Ishikawa (cell line): ENCODE data around the gene EFNA5.
A peak's percentile ranks its signal among the peaks of the same experiment; 100 is the strongest.

Experiments used
- CEBPB ChIP-seq: IDR thresholded peaks from 2 replicates; pipeline ENCODE4 v1.6.1; 2012
- CREB1 ChIP-seq: IDR thresholded peaks from 2 replicates; pipeline ENCODE4 v1.6.1; 2012; ENCODE audit warnings: low read depth
- EP300 ChIP-seq: IDR thresholded peaks from 2 replicates; pipeline ENCODE4 v1.6.1; 2012; ENCODE audit warnings: borderline replicate concordance
- FOXM1 ChIP-seq: IDR thresholded peaks from 2 replicates; pipeline ENCODE4 v1.6.1; 2012; ENCODE audit warnings: low read depth, borderline replicate concordance
- NFIC ChIP-seq: IDR thresholded peaks from 2 replicates; pipeline ENCODE4 v1.6.1; 2012
- RAD21 ChIP-seq: IDR thresholded peaks from 2 replicates; pipeline ENCODE4 v1.6.1; 2012; ENCODE audit warnings: low read depth
- TAF1 ChIP-seq: IDR thresholded peaks from 2 replicates; pipeline ENCODE4 v1.6.1; 2012; ENCODE audit warnings: low read depth, mild to moderate bottlenecking
- TCF12 ChIP-seq: IDR thresholded peaks from 2 replicates; pipeline ENCODE4 v1.6.1; 2012; ENCODE audit warnings: low read depth
- TEAD4 ChIP-seq: IDR thresholded peaks from 2 replicates; pipeline ENCODE4 v1.6.1; 2012
- YY1 ChIP-seq: IDR thresholded peaks from 2 replicates; pipeline ENCODE4 v1.6.1; 2012; ENCODE audit warnings: low read depth
- ZBTB7A ChIP-seq: IDR thresholded peaks from 2 replicates; pipeline ENCODE4 v1.6.1; 2012; ENCODE audit warnings: low read depth
- TF ChIP-seq, protein P1 (sequence below): IDR thresholded peaks from 2 replicates; pipeline ENCODE4 v1.6.1; 2012
- TF ChIP-seq, protein P2 (sequence below): IDR thresholded peaks from 2 replicates; pipeline ENCODE4 v1.6.1; 2012; ENCODE audit warnings: low read depth, mild to moderate bottlenecking
- TF ChIP-seq, protein P3 (sequence below): IDR thresholded peaks from 2 replicates; pipeline ENCODE4 v1.6.1; 2012

The EFNA5 gene

DNA sequence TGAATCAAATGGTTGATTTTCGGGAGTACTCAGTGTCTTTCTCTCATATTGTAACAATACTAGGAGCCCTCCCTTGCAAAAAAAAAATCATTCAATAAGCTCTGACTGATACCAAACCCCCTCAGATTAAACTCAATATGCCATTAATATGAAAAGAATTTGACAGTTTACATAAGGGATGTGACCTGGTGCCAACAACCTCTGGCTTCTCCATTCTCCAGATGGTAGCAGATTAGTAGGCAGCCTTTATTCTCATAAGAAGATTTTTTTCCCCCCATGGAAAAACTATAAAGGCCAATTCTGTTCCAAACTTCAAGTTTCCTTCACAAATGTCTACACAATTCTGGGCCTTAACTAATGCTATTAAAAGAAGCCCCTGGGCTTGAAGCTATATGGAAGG, 96.5 kb downstream of the EFNA5 start:
- TF ChIP-seq, protein P1, sequence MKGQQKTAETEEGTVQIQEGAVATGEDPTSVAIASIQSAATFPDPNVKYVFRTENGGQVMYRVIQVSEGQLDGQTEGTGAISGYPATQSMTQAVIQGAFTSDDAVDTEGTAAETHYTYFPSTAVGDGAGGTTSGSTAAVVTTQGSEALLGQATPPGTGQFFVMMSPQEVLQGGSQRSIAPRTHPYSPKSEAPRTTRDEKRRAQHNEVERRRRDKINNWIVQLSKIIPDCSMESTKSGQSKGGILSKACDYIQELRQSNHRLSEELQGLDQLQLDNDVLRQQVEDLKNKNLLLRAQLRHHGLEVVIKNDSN, result no peak
- TF ChIP-seq TCF12 (no peak), ZBTB7A (no peak), YY1 (no peak), RAD21 (no peak), EP300 (no peak), CEBPB (no peak), NFIC (no peak), TAF1 (no peak)
- TF ChIP-seq, protein P2, sequence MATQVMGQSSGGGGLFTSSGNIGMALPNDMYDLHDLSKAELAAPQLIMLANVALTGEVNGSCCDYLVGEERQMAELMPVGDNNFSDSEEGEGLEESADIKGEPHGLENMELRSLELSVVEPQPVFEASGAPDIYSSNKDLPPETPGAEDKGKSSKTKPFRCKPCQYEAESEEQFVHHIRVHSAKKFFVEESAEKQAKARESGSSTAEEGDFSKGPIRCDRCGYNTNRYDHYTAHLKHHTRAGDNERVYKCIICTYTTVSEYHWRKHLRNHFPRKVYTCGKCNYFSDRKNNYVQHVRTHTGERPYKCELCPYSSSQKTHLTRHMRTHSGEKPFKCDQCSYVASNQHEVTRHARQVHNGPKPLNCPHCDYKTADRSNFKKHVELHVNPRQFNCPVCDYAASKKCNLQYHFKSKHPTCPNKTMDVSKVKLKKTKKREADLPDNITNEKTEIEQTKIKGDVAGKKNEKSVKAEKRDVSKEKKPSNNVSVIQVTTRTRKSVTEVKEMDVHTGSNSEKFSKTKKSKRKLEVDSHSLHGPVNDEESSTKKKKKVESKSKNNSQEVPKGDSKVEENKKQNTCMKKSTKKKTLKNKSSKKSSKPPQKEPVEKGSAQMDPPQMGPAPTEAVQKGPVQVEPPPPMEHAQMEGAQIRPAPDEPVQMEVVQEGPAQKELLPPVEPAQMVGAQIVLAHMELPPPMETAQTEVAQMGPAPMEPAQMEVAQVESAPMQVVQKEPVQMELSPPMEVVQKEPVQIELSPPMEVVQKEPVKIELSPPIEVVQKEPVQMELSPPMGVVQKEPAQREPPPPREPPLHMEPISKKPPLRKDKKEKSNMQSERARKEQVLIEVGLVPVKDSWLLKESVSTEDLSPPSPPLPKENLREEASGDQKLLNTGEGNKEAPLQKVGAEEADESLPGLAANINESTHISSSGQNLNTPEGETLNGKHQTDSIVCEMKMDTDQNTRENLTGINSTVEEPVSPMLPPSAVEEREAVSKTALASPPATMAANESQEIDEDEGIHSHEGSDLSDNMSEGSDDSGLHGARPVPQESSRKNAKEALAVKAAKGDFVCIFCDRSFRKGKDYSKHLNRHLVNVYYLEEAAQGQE, result no peak
- TF ChIP-seq, protein P3, sequence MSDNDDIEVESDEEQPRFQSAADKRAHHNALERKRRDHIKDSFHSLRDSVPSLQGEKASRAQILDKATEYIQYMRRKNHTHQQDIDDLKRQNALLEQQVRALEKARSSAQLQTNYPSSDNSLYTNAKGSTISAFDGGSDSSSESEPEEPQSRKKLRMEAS, result no peak

DNA sequence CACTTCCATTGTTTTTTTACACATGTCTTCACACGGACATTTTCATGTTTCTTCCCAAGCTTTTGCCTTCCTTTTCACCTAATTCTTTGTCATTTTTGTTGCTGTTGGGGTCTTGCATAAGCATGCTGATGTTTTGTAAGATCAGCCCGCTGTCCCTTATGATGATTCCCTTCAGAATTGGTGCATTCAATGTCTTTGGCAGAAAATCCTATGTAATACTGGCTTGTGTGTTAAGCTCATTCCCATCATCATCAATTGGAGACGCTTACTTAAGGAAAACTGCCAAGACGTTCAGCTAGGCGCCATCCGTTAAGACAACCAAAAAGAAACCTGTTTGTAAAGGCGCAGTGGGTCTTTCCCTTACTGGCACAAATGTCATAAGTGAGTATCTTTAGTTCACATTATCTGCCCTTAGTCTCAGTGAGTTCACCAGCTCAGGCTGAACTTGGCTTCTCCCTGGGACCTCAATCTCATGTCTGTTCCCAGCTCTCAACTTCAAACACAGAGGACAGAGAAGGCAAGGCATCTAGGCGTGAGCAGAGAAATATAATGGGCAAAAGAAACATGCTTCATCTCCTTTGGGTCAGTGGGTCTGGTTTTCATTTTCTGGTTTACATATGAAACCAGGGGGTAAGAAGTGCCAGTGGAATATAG, 97.9 kb downstream of the EFNA5 start:
- TF ChIP-seq ZBTB7A, result no peak
- TF ChIP-seq CREB1, result no peak
- no peak for TF ChIP-seq EP300
- TF ChIP-seq TAF1, result no peak
- TF ChIP-seq NFIC, result no peak
- no peak for TF ChIP-seq TEAD4
- TF ChIP-seq CEBPB, result no peak
- no peak for TF ChIP-seq TCF12
- TF ChIP-seq RAD21, result no peak

GRCh38 chr5:107571621-107572536, 98.9 kb downstream of the EFNA5 start:
- no peak for TF ChIP-seq CREB1
- TF ChIP-seq, protein P2, result peak; percentile 60
- peak; percentile 79 for TF ChIP-seq EP300
- peak; percentile 63 for TF ChIP-seq RAD21
- peak; percentile 76 for TF ChIP-seq TCF12
- peak; percentile 41 for TF ChIP-seq TEAD4
- TF ChIP-seq NFIC, result peak; percentile 96
- TF ChIP-seq, protein P3, result peak; percentile 45
- TF ChIP-seq TAF1, result no peak
- peak; percentile 57; the same call in 1 of the 2 replicates for TF ChIP-seq FOXM1

DNA sequence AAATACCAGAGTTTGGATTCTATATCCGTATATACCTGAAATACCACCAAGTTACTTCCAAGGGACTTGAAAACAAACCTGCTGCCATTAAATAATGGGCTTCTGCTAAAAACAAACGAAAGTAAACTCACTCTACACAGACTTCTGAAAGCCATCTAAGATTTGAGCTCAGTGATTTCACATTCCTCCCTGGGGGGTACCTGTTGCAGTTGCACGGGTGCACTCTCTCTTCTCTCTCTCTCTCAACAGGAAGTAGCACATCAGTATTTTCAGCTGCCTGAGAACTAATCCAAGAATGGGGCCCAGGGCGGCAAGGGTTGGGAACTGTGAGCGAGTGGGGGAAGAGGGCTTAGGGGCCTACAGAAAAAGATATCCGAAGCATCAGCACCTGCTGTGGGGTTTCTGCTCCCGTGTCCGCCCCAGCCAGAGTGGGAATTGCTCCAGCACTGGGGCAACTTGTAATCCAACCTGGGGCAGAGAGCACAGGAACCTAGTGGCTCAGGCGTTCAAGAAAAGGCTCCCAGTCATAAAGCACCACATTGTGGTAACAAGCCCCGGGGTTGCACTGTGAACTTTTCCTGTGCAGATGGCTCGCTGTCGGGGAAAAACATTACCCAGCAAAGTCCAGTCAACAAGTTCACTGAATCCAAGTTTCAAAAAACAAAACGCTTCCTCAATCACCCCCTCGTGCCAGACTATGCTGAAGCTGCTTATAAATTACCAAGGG, 99.8 kb downstream of the EFNA5 start:
- TF ChIP-seq EP300, result peak; percentile 23; the same call in 1 of the 2 replicates
- TF ChIP-seq, protein P2, result no peak
- TF ChIP-seq TEAD4, result 0 out of 2 replicates have a peak, but pooled peaks have one; percentile 5
- TF ChIP-seq NFIC, result 0 out of 2 replicates have a peak, but pooled peaks have one; percentile 9
